ENCODE results near the gene BAZ1B. TPM values are rescaled to one million over a fixed set of nuclear protein-coding genes. Genes with fewer than 3 reads are reported as not detected.

BAZ1B gene
- polyA plus RNA-seq, 1 experiment, result 12.4 TPM

DNA sequence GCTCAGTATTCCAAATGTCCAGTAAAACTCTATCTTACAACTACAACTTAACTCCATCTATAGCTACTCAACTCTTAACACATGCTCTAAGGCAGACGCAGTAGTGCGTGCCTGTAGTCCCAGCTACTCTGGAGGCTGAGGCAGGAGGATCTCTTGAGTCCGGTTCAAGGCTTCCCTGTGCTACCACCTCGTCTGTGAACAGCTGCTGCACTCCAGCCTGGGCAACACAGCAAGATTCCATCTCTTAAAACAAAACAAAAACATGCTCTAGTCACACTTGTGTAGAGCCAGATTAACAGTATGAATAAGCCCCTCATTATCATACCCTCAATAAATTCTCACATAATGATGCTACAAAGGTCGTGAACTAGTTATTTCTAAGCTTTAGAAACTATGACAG, 3.6 kb downstream of the BAZ1B start:
- peaks cover 7% of the 10 kb centered on the region for H3K36me3 ChIP-seq (ENCODE audit: control insufficient read depth, insufficient read depth, low read length)
- no peak for DNase-seq (ENCODE audit: low read depth)
- no peaks in the 10 kb centered on the region for H3K27me3 ChIP-seq (ENCODE audit: control insufficient read depth, insufficient read depth, low read length)
- POLR2A ChIA-PET, result interaction anchor here (0.6 kb wide), 1 partner anchor 372 kb away, joined by 3 read pairs; no protein-coding TSS in a partner anchor
- TF ChIP-seq CTCF (IDR thresholded peaks at IDR 0.05; ENCODE audit: insufficient read depth, low read depth, low read length), result no peak
- CTCF ChIA-PET, result interaction anchor here (1.0 to 1.2 kb wide), 2 partner anchors 19 to 88 kb away, joined by 3 read pairs; no protein-coding TSS in a partner anchor
- H3K4me3 ChIP-seq (ENCODE audit: low read depth, low read length), result no peak overlapping the region

- no peak for DNase-seq (ENCODE audit: low read depth)
- ChIA-PET POLR2A (no interaction called here), CTCF (no interaction called here)
- H3K36me3 ChIP-seq (ENCODE audit: control insufficient read depth, insufficient read depth, low read length), result peaks cover 7% of the 10 kb centered on the region
- H3K27me3 ChIP-seq (ENCODE audit: control insufficient read depth, insufficient read depth, low read length), result no peaks in the 10 kb centered on the region
- TF ChIP-seq CTCF (IDR thresholded peaks at IDR 0.05; ENCODE audit: insufficient read depth, low read depth, low read length), result no peak
- H3K4me3 ChIP-seq (ENCODE audit: low read depth, low read length), result no peak overlapping the region
Measured at GRCh38 chr7:73517241-73517995, 4.7 kb downstream of the BAZ1B start.

DNA sequence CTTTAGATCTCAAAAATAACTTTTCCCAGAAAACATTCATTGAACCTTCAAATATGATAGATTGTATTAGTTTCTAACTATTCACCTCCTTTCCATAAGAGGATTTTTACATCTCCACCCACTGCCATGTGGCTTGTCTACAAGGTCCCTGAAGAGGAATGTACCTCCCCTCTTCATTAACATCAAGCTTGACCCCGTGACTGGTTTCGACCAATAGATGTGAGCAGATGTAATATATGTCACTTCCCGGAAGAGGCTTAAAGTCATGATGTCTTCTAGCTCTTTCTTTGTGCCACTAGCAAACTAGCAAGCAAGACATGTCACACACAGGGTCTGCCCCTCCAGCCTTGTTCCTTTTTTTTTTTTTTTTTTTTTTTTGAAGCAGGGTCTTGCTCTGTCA, 6.9 kb downstream of the BAZ1B start:
- H3K36me3 ChIP-seq (ENCODE audit: control insufficient read depth, insufficient read depth, low read length), result peaks cover 7% of the 10 kb centered on the region
- H3K4me3 ChIP-seq (ENCODE audit: low read depth, low read length), result no peak overlapping the region
- no peaks in the 10 kb centered on the region for H3K27me3 ChIP-seq (ENCODE audit: control insufficient read depth, insufficient read depth, low read length)
- POLR2A ChIA-PET, result no interaction called here
- no peak for TF ChIP-seq CTCF (IDR thresholded peaks at IDR 0.05; ENCODE audit: insufficient read depth, low read depth, low read length)
- CTCF ChIA-PET, result no interaction called here
- DNase-seq (ENCODE audit: low read depth), result no peak

DNA sequence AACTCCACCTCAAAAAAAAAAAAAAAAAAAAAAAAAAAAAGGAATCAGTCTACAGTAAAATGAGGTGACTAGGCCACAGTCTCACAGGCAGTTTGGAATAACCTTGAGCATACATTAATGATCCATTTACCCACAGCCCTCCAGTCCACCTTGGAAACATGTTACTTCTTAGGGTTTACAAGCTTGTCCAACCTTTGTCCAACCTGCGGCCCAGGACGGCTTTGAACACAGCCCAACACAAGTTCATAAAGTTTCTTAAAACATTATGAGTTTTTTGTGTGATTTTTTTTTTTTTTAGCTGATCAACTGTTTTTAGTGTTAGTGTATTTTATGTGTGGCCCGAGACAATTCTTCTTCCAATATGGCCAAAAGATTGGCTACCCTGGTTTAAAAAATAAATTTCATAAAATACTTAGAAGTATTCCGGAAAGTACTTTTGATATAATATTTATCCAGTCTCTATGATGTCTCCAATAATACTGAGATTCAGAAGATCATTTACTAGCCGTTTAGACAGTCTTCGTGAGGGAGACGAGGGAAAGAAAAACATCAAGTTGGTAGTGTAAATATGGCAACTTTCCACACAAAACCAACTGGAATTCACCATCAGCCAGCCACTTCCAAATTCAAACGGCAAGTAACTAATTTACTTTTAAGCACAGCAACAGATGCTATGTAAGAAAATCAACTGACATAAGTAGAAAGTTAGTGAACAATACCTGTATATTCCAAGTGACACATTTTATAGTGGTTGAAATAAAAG, 9.9 kb downstream of the BAZ1B start:
- no peaks in the 10 kb centered on the region for H3K27me3 ChIP-seq (ENCODE audit: control insufficient read depth, insufficient read depth, low read length)
- DNase-seq (ENCODE audit: low read depth), result no peak
- ChIA-PET POLR2A (no interaction called here), CTCF (no interaction called here)
- H3K36me3 ChIP-seq (ENCODE audit: control insufficient read depth, insufficient read depth, low read length), result peaks cover 16% of the 10 kb centered on the region
- no peak overlapping the region for H3K4me3 ChIP-seq (ENCODE audit: low read depth, low read length)
- no peak for TF ChIP-seq CTCF (IDR thresholded peaks at IDR 0.05; ENCODE audit: insufficient read depth, low read depth, low read length)

DNA sequence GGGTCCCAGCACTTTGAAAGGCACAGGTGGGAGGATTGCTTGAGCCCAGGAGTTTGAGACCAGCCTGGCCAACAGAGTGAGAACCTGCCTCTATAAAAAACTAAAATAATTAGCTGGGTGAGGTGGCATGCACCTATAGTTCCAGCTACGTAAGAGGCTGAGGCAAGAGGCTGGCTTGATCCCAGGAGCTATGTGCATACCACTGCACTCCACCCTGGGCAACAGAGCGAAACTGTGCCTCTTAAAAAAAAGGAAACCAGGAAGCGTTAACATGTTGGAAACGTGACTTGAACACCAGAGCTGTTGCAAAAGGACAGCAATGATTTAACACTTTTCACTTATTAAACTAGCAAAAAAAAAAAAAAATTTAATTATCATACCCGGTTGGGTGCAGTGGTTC, 12.6 kb downstream of the BAZ1B start:
- Histone ChIP-seq H3K4me3 (ENCODE audit: low read depth, low read length) (no peak overlapping the region), H3K36me3 (ENCODE audit: control insufficient read depth, insufficient read depth, low read length) (peaks cover 14% of the 10 kb centered on the region), H3K27me3 (ENCODE audit: control insufficient read depth, insufficient read depth, low read length) (no peaks in the 10 kb centered on the region)
- no peak for DNase-seq (ENCODE audit: low read depth)
- ChIA-PET POLR2A (no interaction called here), CTCF (interaction anchor here (1.5 kb wide), 1 partner anchor 69 kb away, joined by 3 read pairs; no protein-coding TSS in a partner anchor)
- no peak for TF ChIP-seq CTCF (IDR thresholded peaks at IDR 0.05; ENCODE audit: insufficient read depth, low read depth, low read length)

All from BJ (cell line).